Glutamatergic neuron (in vitro differentiated cells): ENCODE data around the gene OR2Y1. TPM values are rescaled to one million over a fixed set of nuclear protein-coding genes. Genes with fewer than 3 reads are reported as not detected.

Experiments used
- DNase-seq: peaks from one replicate; pipeline ENCODE4 v3.0.0; 2022
- H3K27ac Mint-ChIP-seq: one replicate; pipeline ENCODE4 v1.8.0; 2020; ENCODE audit warnings: mild to moderate bottlenecking, mixed read lengths, inconsistent platforms; ENCODE audit not compliant: unreplicated experiment
- H3K27me3 Mint-ChIP-seq: one replicate; pipeline ENCODE4 v1.8.0; 2020; ENCODE audit warnings: mild to moderate bottlenecking, moderate library complexity, mixed read lengths, inconsistent platforms; ENCODE audit not compliant: unreplicated experiment
- H3K36me3 Mint-ChIP-seq: one replicate; pipeline ENCODE4 v1.8.0; 2020; ENCODE audit warnings: mild to moderate bottlenecking, mixed read lengths, inconsistent platforms; ENCODE audit not compliant: unreplicated experiment
- H3K4me1 Mint-ChIP-seq: one replicate; pipeline ENCODE4 v1.8.0; 2020; ENCODE audit warnings: mild to moderate bottlenecking, low read depth, mixed read lengths, inconsistent platforms; ENCODE audit not compliant: unreplicated experiment
- H3K4me3 Mint-ChIP-seq: one replicate; pipeline ENCODE4 v1.8.0; 2020; ENCODE audit warnings: mild to moderate bottlenecking, mixed read lengths, inconsistent platforms; ENCODE audit not compliant: unreplicated experiment
- H3K9me3 Mint-ChIP-seq: one replicate; pipeline ENCODE4 v1.8.0; 2020; ENCODE audit warnings: mild to moderate bottlenecking, moderate library complexity, mixed read lengths, inconsistent platforms; ENCODE audit not compliant: unreplicated experiment
- total RNA-seq: library from RNA; stranded (reverse); fragmentation: NEBNext Ultra II Directional; extraction: Animal tissue kit (Norgen Biotek cat#: 25700); gene quantifications from one replicate; pipeline ENCODE4 v1.2.1, GENCODE V29; 2021; ENCODE audit not compliant: unreplicated experiment
- TF ChIP-seq, protein P1 (sequence below): fragments of 200-600 bp; sonication (generic); IDR thresholded peaks from one replicate; pipeline ENCODE4 v1.5.0; 2021; ENCODE audit not compliant: partially characterized antibody, unreplicated experiment

The OR2Y1 gene
- total RNA-seq, 1 donor from 2014 or later: not detected

DNA sequence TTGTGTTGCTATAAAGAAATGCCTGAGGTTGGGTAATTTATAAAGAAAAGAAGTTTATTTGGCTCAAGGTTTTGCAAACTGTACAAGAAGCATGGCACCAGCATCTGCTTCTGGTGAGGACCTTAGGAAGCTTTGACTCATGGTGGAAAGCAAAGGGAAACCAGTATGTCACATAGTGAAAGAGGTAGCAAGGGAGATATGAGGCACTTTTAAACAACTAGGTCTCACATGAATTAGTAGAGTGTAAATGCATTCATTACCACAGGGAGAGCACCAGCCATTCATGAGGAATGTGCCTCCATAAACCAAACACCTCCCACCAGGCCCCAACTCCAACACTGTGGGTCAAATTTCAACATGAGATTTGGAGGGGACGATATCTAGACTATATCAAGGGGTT lies 40.8 kb downstream of the OR2Y1 start:
- peaks cover under 1% of the 10 kb centered on the region for H3K4me1 Mint-ChIP-seq
- H3K4me3 Mint-ChIP-seq: no peak overlapping the region
- H3K27me3 Mint-ChIP-seq: peaks cover 3% of the 10 kb centered on the region
- no peak overlapping the region for H3K27ac Mint-ChIP-seq
- peaks cover 3% of the 10 kb centered on the region for H3K9me3 Mint-ChIP-seq
- no peak for DNase-seq
- TF ChIP-seq, protein P1, sequence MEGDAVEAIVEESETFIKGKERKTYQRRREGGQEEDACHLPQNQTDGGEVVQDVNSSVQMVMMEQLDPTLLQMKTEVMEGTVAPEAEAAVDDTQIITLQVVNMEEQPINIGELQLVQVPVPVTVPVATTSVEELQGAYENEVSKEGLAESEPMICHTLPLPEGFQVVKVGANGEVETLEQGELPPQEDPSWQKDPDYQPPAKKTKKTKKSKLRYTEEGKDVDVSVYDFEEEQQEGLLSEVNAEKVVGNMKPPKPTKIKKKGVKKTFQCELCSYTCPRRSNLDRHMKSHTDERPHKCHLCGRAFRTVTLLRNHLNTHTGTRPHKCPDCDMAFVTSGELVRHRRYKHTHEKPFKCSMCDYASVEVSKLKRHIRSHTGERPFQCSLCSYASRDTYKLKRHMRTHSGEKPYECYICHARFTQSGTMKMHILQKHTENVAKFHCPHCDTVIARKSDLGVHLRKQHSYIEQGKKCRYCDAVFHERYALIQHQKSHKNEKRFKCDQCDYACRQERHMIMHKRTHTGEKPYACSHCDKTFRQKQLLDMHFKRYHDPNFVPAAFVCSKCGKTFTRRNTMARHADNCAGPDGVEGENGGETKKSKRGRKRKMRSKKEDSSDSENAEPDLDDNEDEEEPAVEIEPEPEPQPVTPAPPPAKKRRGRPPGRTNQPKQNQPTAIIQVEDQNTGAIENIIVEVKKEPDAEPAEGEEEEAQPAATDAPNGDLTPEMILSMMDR: no peak
- peaks cover 7% of the 10 kb centered on the region for H3K36me3 Mint-ChIP-seq

DNA sequence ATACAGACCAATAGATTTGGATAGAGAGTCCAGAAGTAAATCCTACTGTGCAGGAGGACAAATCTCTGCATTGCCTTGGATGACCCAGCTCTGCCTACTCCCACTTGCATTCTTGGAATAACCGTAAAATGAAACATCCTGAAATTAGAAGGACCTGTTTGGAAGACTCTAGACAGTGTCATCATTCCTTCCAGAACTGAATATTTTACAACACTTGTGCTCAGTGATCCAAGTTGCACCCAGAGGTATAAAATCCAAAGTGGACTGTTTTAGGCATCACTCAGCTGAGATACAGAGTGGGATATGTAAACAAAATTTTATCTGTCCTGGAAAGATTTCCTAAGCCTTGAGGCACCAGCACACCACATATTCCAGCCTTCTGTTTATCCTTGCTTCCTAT lies 43.7 kb downstream of the OR2Y1 start:
- H3K27me3 Mint-ChIP-seq: peaks cover 4% of the 10 kb centered on the region
- no peaks in the 10 kb centered on the region for H3K4me1 Mint-ChIP-seq
- no peaks in the 10 kb centered on the region for H3K9me3 Mint-ChIP-seq
- no peak overlapping the region for H3K27ac Mint-ChIP-seq
- peaks cover 7% of the 10 kb centered on the region for H3K36me3 Mint-ChIP-seq
- no peak overlapping the region for H3K4me3 Mint-ChIP-seq
- TF ChIP-seq, protein P1: no peak
- DNase-seq: no peak

DNA sequence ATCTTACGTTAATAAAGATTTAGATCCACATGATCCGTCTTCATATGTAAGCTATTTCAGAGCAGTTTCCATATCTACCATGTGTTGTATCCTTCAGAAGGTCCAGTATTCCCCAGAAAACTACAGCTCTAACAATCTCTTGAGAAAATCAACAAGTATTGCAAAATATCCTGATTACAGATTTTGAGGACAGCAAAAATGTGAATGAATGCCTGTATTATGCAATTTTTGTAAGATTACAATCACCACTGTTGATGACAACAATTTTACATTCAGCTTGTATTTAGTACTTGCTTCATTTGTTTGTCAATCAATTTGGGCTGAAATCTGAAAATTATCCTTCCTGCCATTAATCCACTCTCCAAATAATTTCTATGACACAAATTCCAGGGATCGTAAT lies 47.4 kb downstream of the OR2Y1 start:
- DNase-seq: no peak
- peaks cover 4% of the 10 kb centered on the region for H3K27me3 Mint-ChIP-seq
- TF ChIP-seq, protein P1: no peak
- no peak overlapping the region for H3K4me3 Mint-ChIP-seq
- H3K36me3 Mint-ChIP-seq: peaks cover 3% of the 10 kb centered on the region
- H3K27ac Mint-ChIP-seq: no peak overlapping the region
- H3K9me3 Mint-ChIP-seq: no peaks in the 10 kb centered on the region
- H3K4me1 Mint-ChIP-seq: no peaks in the 10 kb centered on the region

DNA sequence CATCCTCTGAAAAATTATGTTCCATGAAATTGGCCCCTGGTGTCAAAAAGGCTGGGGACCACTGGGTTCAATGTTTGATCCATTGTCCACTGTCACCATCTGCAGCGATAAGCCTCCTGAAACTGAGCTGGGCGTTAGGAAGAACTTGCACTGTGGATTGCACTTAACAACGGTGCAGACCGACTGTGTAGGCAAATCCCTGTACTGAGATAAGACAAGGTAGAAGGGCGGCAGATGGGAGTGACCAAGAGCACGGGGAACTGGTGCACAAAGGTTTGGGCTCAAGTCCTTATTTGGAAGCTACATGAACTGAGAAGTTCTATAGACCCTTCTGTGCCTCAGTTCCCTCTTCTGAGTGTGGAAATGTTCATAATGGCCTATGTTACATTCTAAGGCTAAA lies 48.8 kb downstream of the OR2Y1 start:
- TF ChIP-seq, protein P1: no peak
- Mint-ChIP-seq H3K36me3 (peaks cover 3% of the 10 kb centered on the region), H3K27ac (no peak overlapping the region), H3K27me3 (peaks cover 4% of the 10 kb centered on the region), H3K9me3 (no peaks in the 10 kb centered on the region), H3K4me3 (no peak overlapping the region), H3K4me1 (no peaks in the 10 kb centered on the region)
- DNase-seq: no peak

DNA sequence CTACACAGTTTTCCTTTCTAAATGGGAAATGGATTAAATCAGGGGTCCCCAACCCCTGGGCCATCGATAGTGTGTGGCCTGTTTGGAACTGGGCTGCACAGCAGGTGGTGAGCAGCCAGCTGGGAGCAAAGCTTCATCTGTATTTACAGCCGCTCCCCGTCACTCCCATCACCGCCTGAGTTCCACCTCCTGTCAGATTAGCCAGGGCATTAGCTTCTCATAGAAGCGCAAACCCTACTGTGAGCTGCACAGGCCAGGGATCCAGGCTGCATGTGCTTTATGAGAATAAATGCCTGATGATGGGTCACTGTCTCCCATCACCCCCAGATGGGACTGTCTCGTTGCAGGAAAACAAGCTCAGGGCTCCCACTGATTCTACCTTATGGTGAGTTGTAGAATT lies 49.3 kb downstream of the OR2Y1 start:
- DNase-seq: no peak
- H3K36me3 Mint-ChIP-seq: peaks cover 2% of the 10 kb centered on the region
- TF ChIP-seq, protein P1: no peak

More for the DNA sequence above, 49.3 kb downstream of the OR2Y1 start:
- H3K9me3 Mint-ChIP-seq: no peaks in the 10 kb centered on the region
- H3K4me1 Mint-ChIP-seq: no peaks in the 10 kb centered on the region
- peaks cover 4% of the 10 kb centered on the region for H3K27me3 Mint-ChIP-seq
- no peak overlapping the region for H3K4me3 Mint-ChIP-seq
- no peak overlapping the region for H3K27ac Mint-ChIP-seq
